MM.1S (cell line): ENCODE data around the gene PACRG.

ENCODE experiments used
- DNase-seq: peaks from one replicate; pipeline ENCODE4 v3.0.0-alpha.2; 2015
- H2AFZ ChIP-seq: fragments of 300-600 bp; sonication (generic); 2 replicates; pipeline ENCODE4 v1.6.0; 2016; ENCODE audit warnings: antibody characterized with exemption, low read length
- H3F3A ChIP-seq: fragments of 300-600 bp; sonication (generic); 2 replicates; pipeline ENCODE4 v1.6.1; 2016; ENCODE audit warnings: mild to moderate bottlenecking, antibody characterized with exemption, low read length, moderate library complexity, mixed read lengths; ENCODE audit not compliant: insufficient read depth
- H3K27ac ChIP-seq: fragments of 300-600 bp; sonication (generic); 2 replicates; pipeline ENCODE4 v1.5.1; 2016; ENCODE audit warnings: mild to moderate bottlenecking, low read length
- H3K27me3 ChIP-seq: fragments of 300-600 bp; sonication (generic); replicated peaks from 2 replicates; pipeline ENCODE4 v1.6.0; 2016; ENCODE audit warnings: low read length; ENCODE audit not compliant: insufficient read depth
- H3K36me3 ChIP-seq: fragments of 300-600 bp; sonication (generic); replicated peaks from 2 replicates; pipeline ENCODE4 v1.6.1; 2016; ENCODE audit warnings: mild to moderate bottlenecking, low read length, mixed read lengths; ENCODE audit not compliant: insufficient read depth
- H3K4me1 ChIP-seq: fragments of 300-600 bp; sonication (generic); 2 replicates; pipeline ENCODE4 v1.6.1; 2016; ENCODE audit warnings: low read length, mixed read lengths
- H3K4me2 ChIP-seq: fragments of 300-600 bp; sonication (generic); 2 replicates; pipeline ENCODE4 v1.6.0; 2016; ENCODE audit warnings: low read depth, low read length
- H3K4me3 ChIP-seq: fragments of 300-600 bp; sonication (generic); 2 replicates; pipeline ENCODE4 v1.5.1; 2016; ENCODE audit warnings: low read length, mixed read lengths
- H3K79me2 ChIP-seq: fragments of 300-600 bp; sonication (generic); 2 replicates; pipeline ENCODE4 v1.6.1; 2016; ENCODE audit warnings: mixed run types, low read length, mixed read lengths
- H3K9ac ChIP-seq: fragments of 300-600 bp; sonication (generic); 2 replicates; pipeline ENCODE4 v1.6.1; 2016; ENCODE audit warnings: low read length, mixed read lengths
- H3K9me2 ChIP-seq: fragments of 300-600 bp; sonication (generic); replicated peaks from 2 replicates; pipeline ENCODE4 v1.6.1; 2016; ENCODE audit warnings: mild to moderate bottlenecking, low read length, mixed read lengths; ENCODE audit not compliant: insufficient read depth
- H3K9me3 ChIP-seq: fragments of 300-600 bp; sonication (generic); replicated peaks from 2 replicates; pipeline ENCODE4 v1.6.1; 2016; ENCODE audit warnings: mild to moderate bottlenecking, low read length, mixed read lengths; ENCODE audit not compliant: insufficient read depth
- H4K20me1 ChIP-seq: fragments of 300-600 bp; sonication (generic); 2 replicates; pipeline ENCODE4 v1.6.1; 2016; ENCODE audit warnings: mild to moderate bottlenecking, low read length, moderate library complexity, mixed read lengths; ENCODE audit not compliant: insufficient read depth
- EZH2 ChIP-seq: fragments of 300-600 bp; sonication (generic); optimal IDR thresholded peaks from 2 replicates; pipeline ENCODE3; 2017; ENCODE audit warnings: low read depth, mild to moderate bottlenecking, antibody characterized with exemption, low read length, mixed read lengths
- EZH2phosphoT487 ChIP-seq: fragments of 300-600 bp; sonication (generic); IDR thresholded peaks from 2 replicates; pipeline ENCODE4 v1.6.1; 2018; ENCODE audit warnings: antibody characterized with exemption, low read length
- TF ChIP-seq, protein P1 (sequence below): fragments of 300-600 bp; sonication (generic); IDR thresholded peaks from 2 replicates; pipeline ENCODE4 v1.5.1; 2016; ENCODE audit warnings: antibody characterized with exemption, low read length, mixed read lengths

PACRG gene

DNA sequence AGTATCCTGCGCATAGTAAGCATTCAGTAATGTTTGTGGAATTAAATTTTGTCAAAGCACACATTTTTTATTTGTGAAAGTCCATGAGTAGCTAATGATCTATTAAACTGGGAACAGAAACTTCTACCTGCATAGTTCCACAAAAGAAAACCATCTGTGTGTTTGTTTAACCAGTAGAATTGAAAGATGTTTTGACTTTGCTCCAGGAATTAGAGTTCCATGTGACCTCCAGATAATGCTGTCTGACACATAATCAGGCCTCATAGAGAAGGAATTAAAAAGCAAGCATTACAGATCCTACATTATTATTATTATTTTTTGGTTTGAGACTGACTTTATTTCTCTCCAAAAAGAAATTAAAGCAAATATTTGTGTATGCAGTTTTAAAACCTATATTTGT lies 126.5 kb downstream of the PACRG start:
- DNase-seq = no peak
- TF ChIP-seq EZH2 (no peak), EZH2phosphoT487 (no peak)
- TF ChIP-seq, protein P1, sequence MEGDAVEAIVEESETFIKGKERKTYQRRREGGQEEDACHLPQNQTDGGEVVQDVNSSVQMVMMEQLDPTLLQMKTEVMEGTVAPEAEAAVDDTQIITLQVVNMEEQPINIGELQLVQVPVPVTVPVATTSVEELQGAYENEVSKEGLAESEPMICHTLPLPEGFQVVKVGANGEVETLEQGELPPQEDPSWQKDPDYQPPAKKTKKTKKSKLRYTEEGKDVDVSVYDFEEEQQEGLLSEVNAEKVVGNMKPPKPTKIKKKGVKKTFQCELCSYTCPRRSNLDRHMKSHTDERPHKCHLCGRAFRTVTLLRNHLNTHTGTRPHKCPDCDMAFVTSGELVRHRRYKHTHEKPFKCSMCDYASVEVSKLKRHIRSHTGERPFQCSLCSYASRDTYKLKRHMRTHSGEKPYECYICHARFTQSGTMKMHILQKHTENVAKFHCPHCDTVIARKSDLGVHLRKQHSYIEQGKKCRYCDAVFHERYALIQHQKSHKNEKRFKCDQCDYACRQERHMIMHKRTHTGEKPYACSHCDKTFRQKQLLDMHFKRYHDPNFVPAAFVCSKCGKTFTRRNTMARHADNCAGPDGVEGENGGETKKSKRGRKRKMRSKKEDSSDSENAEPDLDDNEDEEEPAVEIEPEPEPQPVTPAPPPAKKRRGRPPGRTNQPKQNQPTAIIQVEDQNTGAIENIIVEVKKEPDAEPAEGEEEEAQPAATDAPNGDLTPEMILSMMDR = no peak
- Histone ChIP-seq H3K27ac (no peak overlapping the region), H3K4me2 (no peak overlapping the region), H4K20me1 (no peaks in the 10 kb centered on the region), H3K27me3 (no peaks in the 10 kb centered on the region), H3K79me2 (no peaks in the 10 kb centered on the region), H3K9me3 (no peaks in the 10 kb centered on the region), H3F3A (no peaks in the 10 kb centered on the region), H3K4me1 (no peaks in the 10 kb centered on the region), H3K4me3 (no peak overlapping the region), H3K36me3 (no peaks in the 10 kb centered on the region), H2AFZ (no peak overlapping the region), H3K9ac (no peak overlapping the region), H3K9me2 (no peaks in the 10 kb centered on the region)

DNA sequence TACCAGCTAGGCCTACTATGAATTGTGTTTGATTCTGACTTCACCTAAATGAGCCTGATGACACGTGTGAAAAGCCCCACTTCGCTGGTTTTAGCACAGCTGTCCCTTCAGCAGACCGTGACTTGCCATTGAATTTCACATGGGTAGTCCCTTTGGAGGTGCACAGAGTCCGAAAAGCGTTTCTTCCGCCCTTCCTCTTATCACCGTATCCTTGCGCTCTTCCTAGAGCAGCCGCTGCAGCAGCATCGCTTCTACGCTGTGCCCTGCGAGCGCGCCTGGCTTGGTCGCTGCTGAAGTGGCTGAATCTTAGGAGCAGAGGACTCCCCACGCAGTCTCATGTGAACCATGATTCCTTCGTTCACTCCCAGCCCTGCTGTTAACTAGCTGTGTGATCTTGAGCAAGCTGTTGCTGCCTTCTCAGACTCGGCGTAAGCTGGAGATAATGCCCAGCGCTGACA lies 127.0 kb downstream of the PACRG start:
- no peak overlapping the region for H3K27ac ChIP-seq
- no peak for DNase-seq
- no peaks in the 10 kb centered on the region for H3K27me3 ChIP-seq
- no peaks in the 10 kb centered on the region for H3K4me1 ChIP-seq
- no peaks in the 10 kb centered on the region for H4K20me1 ChIP-seq
- no peaks in the 10 kb centered on the region for H3K36me3 ChIP-seq
- H3F3A ChIP-seq = no peaks in the 10 kb centered on the region
- no peak overlapping the region for H3K4me3 ChIP-seq
- no peaks in the 10 kb centered on the region for H3K9me3 ChIP-seq
- no peaks in the 10 kb centered on the region for H3K9me2 ChIP-seq
- no peaks in the 10 kb centered on the region for H3K79me2 ChIP-seq
- H2AFZ ChIP-seq = no peak overlapping the region
- no peak for TF ChIP-seq EZH2phosphoT487
- TF ChIP-seq, protein P1 = no peak
- no peak for TF ChIP-seq EZH2
- no peak overlapping the region for H3K9ac ChIP-seq
- no peak overlapping the region for H3K4me2 ChIP-seq

DNA sequence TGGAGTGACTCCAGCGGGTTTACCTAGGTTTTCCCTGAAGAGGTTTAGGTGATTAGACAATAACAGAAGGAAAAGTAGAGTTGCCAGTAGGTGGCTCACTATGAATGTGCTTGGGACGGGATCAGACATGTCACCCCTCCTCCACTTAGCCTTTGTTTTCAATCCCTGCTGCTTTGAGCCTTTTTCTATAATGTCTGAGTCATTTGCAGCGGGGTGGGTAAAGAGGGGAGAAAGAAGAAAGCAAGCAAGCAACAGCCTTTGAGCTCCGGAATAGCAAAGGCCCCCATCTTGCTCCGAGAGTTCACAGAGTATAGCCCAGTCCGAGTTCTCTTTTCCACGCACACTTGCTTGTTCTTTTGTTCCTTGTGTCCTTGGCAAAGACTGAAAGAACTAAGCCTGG lies 129.1 kb downstream of the PACRG start:
- Histone ChIP-seq H3K9me2 (no peaks in the 10 kb centered on the region), H3K36me3 (no peaks in the 10 kb centered on the region)

More for the DNA sequence above, 129.1 kb downstream of the PACRG start:
- TF ChIP-seq EZH2 (no peak), EZH2phosphoT487 (no peak)
- TF ChIP-seq, protein P1 = no peak
- Histone ChIP-seq H3F3A (no peaks in the 10 kb centered on the region), H4K20me1 (no peaks in the 10 kb centered on the region), H3K9me3 (no peaks in the 10 kb centered on the region), H3K4me1 (no peaks in the 10 kb centered on the region), H3K4me3 (no peak overlapping the region), H3K27ac (no peak overlapping the region), H3K9ac (no peak overlapping the region), H3K79me2 (no peaks in the 10 kb centered on the region), H3K4me2 (no peak overlapping the region), H2AFZ (no peak overlapping the region), H3K27me3 (no peaks in the 10 kb centered on the region)
- no peak for DNase-seq
